HG03159 (cell line): ENCODE data around the gene GABRA6.
"Not testable (repeated sequence)": the region's sequence is repeated elsewhere in the genome, so short reads cannot be mapped to it uniquely, and the experiment has no call there.

Experiments
- ATAC-seq: cut with Tn5 transposase; IDR thresholded peaks from one replicate; pipeline ENCODE4 v1.9.1; 2021; ENCODE audit warnings: mild to moderate bottlenecking, moderate library complexity; ENCODE audit not compliant: unreplicated experiment

Gene GABRA6

GRCh38 chr5:161685461-161685860 lies at the start of gene GABRA6:
GABRA6 (plus strand) TSS chr5:161685721; CDS start chr5:161685990, 269 bp downstream.
- ATAC-seq: no peak

GRCh38 chr5:161637591-161637990 lies 47.9 kb upstream of the GABRA6 start:
- ATAC-seq: no peak

GRCh38 chr5:161641444-161641843 lies 44.1 kb upstream of the GABRA6 start:
- ATAC-seq: no peak

- ATAC-seq: no peak
Measured at GRCh38 chr5:161645264-161645663, 40.3 kb upstream of the GABRA6 start.

GRCh38 chr5:161651926-161652325 lies 33.6 kb upstream of the GABRA6 start:
- ATAC-seq: not testable (repeated sequence)

- ATAC-seq: no peak
Measured at GRCh38 chr5:161660806-161661205, 24.7 kb upstream of the GABRA6 start.

- no peak for ATAC-seq
Measured at GRCh38 chr5:161663431-161663830, 22.1 kb upstream of the GABRA6 start.

GRCh38 chr5:161676103-161676502 lies 9.4 kb upstream of the GABRA6 start:
- ATAC-seq: peak; percentile 97

- ATAC-seq: no peak
Measured at GRCh38 chr5:161686149-161686548, 628 bp downstream of the GABRA6 start.

- no peak for ATAC-seq
Measured at GRCh38 chr5:161686881-161687280, 1.4 kb downstream of the GABRA6 start.

- ATAC-seq: no peak
Measured at GRCh38 chr5:161687316-161687715, 1.8 kb downstream of the GABRA6 start.

- no peak for ATAC-seq
Measured at GRCh38 chr5:161691911-161692310, 6.4 kb downstream of the GABRA6 start.

GRCh38 chr5:161697001-161697400 lies 11.5 kb downstream of the GABRA6 start:
- no peak for ATAC-seq

- no peak for ATAC-seq
Measured at GRCh38 chr5:161700065-161700464, 14.5 kb downstream of the GABRA6 start.

GRCh38 chr5:161703528-161703927 lies 18.0 kb downstream of the GABRA6 start:
- no peak for ATAC-seq

GRCh38 chr5:161707382-161707781 lies 21.9 kb downstream of the GABRA6 start:
- ATAC-seq: no peak

- no peak for ATAC-seq
Measured at GRCh38 chr5:161709239-161709638, 23.7 kb downstream of the GABRA6 start.

- ATAC-seq: no peak
Measured at GRCh38 chr5:161713042-161713441, 27.5 kb downstream of the GABRA6 start.

- no peak for ATAC-seq
Measured at GRCh38 chr5:161719157-161719556, 33.6 kb downstream of the GABRA6 start.

- no peak for ATAC-seq
Measured at GRCh38 chr5:161720460-161720859, 34.9 kb downstream of the GABRA6 start.

GRCh38 chr5:161734741-161735140 lies 49.2 kb downstream of the GABRA6 start:
- no peak for ATAC-seq

- ATAC-seq: no peak
Measured at GRCh38 chr5:161740433-161740832, 54.9 kb downstream of the GABRA6 start.

- no peak for ATAC-seq
Measured at GRCh38 chr5:161744276-161744675, 58.8 kb downstream of the GABRA6 start.

GRCh38 chr5:161745392-161745791 lies 59.9 kb downstream of the GABRA6 start:
- ATAC-seq: no peak
